Caco-2 (cell line): ENCODE data around the gene SLC24A4. TPM values are rescaled to one million over a fixed set of nuclear protein-coding genes. Genes with fewer than 3 reads are reported as not detected.
A peak's percentile ranks its signal among the peaks of the same experiment; 100 is the strongest.

Source experiments
- BruUV-seq: library from RNA; stranded (reverse); fragments of 400-500 nt; replicated peaks from 2 replicates; lab custom pipeline; 2021; lab: Mats Ljungman, UMichigan
- CTCF ChIA-PET: fragments of 300-600 bp; sonication (Branson Sonifier 250); formaldehyde crosslinking; loops from one replicate; lab custom pipeline; 2022; ENCODE audit warnings: antibody characterized with exemption; lab: Charles Lee
- POLR2A ChIA-PET: fragments of 300-600 bp; sonication (Branson Sonifier 250); formaldehyde crosslinking; loops from one replicate; lab custom pipeline; 2022; ENCODE audit warnings: antibody characterized with exemption; lab: Charles Lee
- DNase-seq, 2 experiments: peaks; one replicate each; pipeline versions ENCODE4 v3.0.0 to v3.0.0-alpha.2; 2020 to 2022
- H3K27me3 ChIP-seq: replicated peaks from 2 replicates; pipeline ENCODE4 v1.6.0; 2011; ENCODE audit warnings: low read length; ENCODE audit not compliant: control insufficient read depth, insufficient read depth
- H3K36me3 ChIP-seq: 2 replicates; pipeline ENCODE4 v1.5.1; 2011; ENCODE audit warnings: low read length; ENCODE audit not compliant: control insufficient read depth, insufficient read depth
- H3K4me1 ChIP-seq: fragments of 250-450 bp; sonication (Bioruptor Pico); 2 replicates; pipeline ENCODE4 v1.5.1; 2020; ENCODE audit warnings: mild to moderate bottlenecking
- H3K4me3 ChIP-seq: 2 replicates; pipeline ENCODE4 v1.5.1; 2011; ENCODE audit warnings: low read depth, mild to moderate bottlenecking, control low read depth, low read length
- H3K9me3 ChIP-seq: fragments of 250-450 bp; sonication (Bioruptor Pico); 2 replicates; pipeline ENCODE4 v1.5.1; 2020; ENCODE audit warnings: mild to moderate bottlenecking, moderate library complexity
- H3K27ac Mint-ChIP-seq: one replicate; pipeline ENCODE4 v1.8.0; 2022; ENCODE audit warnings: mixed read lengths; ENCODE audit not compliant: unreplicated experiment
- H3K27me3 Mint-ChIP-seq: one replicate; pipeline ENCODE4 v1.8.0; 2022; ENCODE audit warnings: mixed read lengths; ENCODE audit not compliant: insufficient read depth, unreplicated experiment
- H3K36me3 Mint-ChIP-seq: one replicate; pipeline ENCODE4 v1.8.0; 2022; ENCODE audit warnings: mild to moderate bottlenecking, mixed read lengths; ENCODE audit not compliant: insufficient read depth, unreplicated experiment
- H3K4me1 Mint-ChIP-seq: one replicate; pipeline ENCODE4 v1.8.0; 2022; ENCODE audit warnings: low read depth, mixed read lengths; ENCODE audit not compliant: unreplicated experiment
- H3K4me3 Mint-ChIP-seq: one replicate; pipeline ENCODE4 v1.8.0; 2022; ENCODE audit warnings: mild to moderate bottlenecking, moderate library complexity, mixed read lengths; ENCODE audit not compliant: unreplicated experiment
- H3K9me3 Mint-ChIP-seq: one replicate; pipeline ENCODE4 v1.8.0; 2022; ENCODE audit warnings: mixed read lengths; ENCODE audit not compliant: unreplicated experiment
- CTCF ChIP-seq, 2 experiments: fragments of 200-600 bp in 1 of 2; IDR thresholded peaks; 1 replicate in 1 of 2; 2 replicates in 1 of 2; pipeline versions ENCODE4 v1.5.1 to v1.8.0; 2011 to 2022; ENCODE audit warnings: antibody characterized with exemption in 1 of 2, control low read depth in 1 of 2, inconsistent platforms in 1 of 2, low read depth in 1 of 2, low read length in 1 of 2, mild to moderate bottlenecking in 1 of 2, moderate library complexity in 1 of 2; ENCODE audit not compliant: insufficient read depth in 1 of 2, severe bottlenecking in 1 of 2, unreplicated experiment in 1 of 2
- intact Hi-C: fragments of 100-400 bp; cut with micrococcal nuclease; formaldehyde crosslinking; loops from one replicate; pipeline ENCODE4 v1.10.0; 2022; ENCODE audit not compliant: unreplicated experiment
- total RNA-seq: library from RNA; stranded (reverse); gene quantifications from 2 replicates; pipeline ENCODE4 v1.2.3, GENCODE V29; 2022

SLC24A4 gene
- total RNA-seq, 1 experiment from 2014 or later, result not detected

GRCh38 chr14:92501891-92502351 lies 179.0 kb downstream of the SLC24A4 start:
- peaks cover 35% of the 10 kb centered on the region for H3K4me1 ChIP-seq
- no peak overlapping the region for H3K4me3 ChIP-seq
- no peak overlapping the region for H3K4me3 Mint-ChIP-seq
- no peaks in the 10 kb centered on the region for H3K27me3 ChIP-seq
- no peaks in the 10 kb centered on the region for H3K9me3 ChIP-seq
- ChIA-PET CTCF (no interaction called here), POLR2A (no interaction called here)
- peaks cover 19% of the 10 kb centered on the region for H3K36me3 Mint-ChIP-seq
- no peaks in the 10 kb centered on the region for H3K27me3 Mint-ChIP-seq
- no peak overlapping the region for H3K27ac Mint-ChIP-seq
- DNase-seq, result no peak
- TF ChIP-seq CTCF (IDR thresholded peaks at IDR 0.05; ENCODE audit: insufficient read depth in 1 of 2, low read depth in 1 of 2, low read length in 1 of 2, severe bottlenecking in 1 of 2, unreplicated experiment in 1 of 2), result no peak
- no peaks in the 10 kb centered on the region for H3K9me3 Mint-ChIP-seq
- H3K36me3 ChIP-seq, result no peaks in the 10 kb centered on the region
- intact Hi-C loops, result no loop called here
- no TSS peak for BruUV-seq
- H3K4me1 Mint-ChIP-seq, result peaks cover 26% of the 10 kb centered on the region

- no TSS peak for BruUV-seq
- Mint-ChIP-seq H3K27ac (peak overlapping the region; percentile 99), H3K36me3 (peaks cover 19% of the 10 kb centered on the region), H3K4me1 (peaks cover 26% of the 10 kb centered on the region), H3K4me3 (peak overlapping the region; percentile 69), H3K9me3 (no peaks in the 10 kb centered on the region), H3K27me3 (no peaks in the 10 kb centered on the region)
- no peaks in the 10 kb centered on the region for H3K27me3 ChIP-seq
- intact Hi-C loops, result no loop called here
- no peak overlapping the region for H3K4me3 ChIP-seq
- CTCF ChIA-PET, result no interaction called here
- DNase-seq, result no peak
- no peak for TF ChIP-seq CTCF (IDR thresholded peaks at IDR 0.05; ENCODE audit: insufficient read depth in 1 of 2, low read depth in 1 of 2, low read length in 1 of 2, severe bottlenecking in 1 of 2, unreplicated experiment in 1 of 2)
- POLR2A ChIA-PET, result no interaction called here
- H3K4me1 ChIP-seq, result peaks cover 35% of the 10 kb centered on the region
- no peaks in the 10 kb centered on the region for H3K36me3 ChIP-seq
- H3K9me3 ChIP-seq, result no peaks in the 10 kb centered on the region
Observed at GRCh38 chr14:92502541-92503286, 179.7 kb downstream of the SLC24A4 start.

- no peak for TF ChIP-seq CTCF (IDR thresholded peaks at IDR 0.05; ENCODE audit: insufficient read depth in 1 of 2, low read depth in 1 of 2, low read length in 1 of 2, severe bottlenecking in 1 of 2, unreplicated experiment in 1 of 2)
- H3K4me1 Mint-ChIP-seq, result peaks cover 26% of the 10 kb centered on the region
- intact Hi-C loops, result no loop called here
- H3K27ac Mint-ChIP-seq, result peak overlapping the region; percentile 99
- no peaks in the 10 kb centered on the region for H3K9me3 ChIP-seq
- H3K27me3 ChIP-seq, result no peaks in the 10 kb centered on the region
- peak overlapping the region; percentile 69 for H3K4me3 Mint-ChIP-seq
- no peaks in the 10 kb centered on the region for H3K9me3 Mint-ChIP-seq
- no peaks in the 10 kb centered on the region for H3K27me3 Mint-ChIP-seq
- POLR2A ChIA-PET, result no interaction called here
- peaks cover 35% of the 10 kb centered on the region for H3K4me1 ChIP-seq
- H3K36me3 Mint-ChIP-seq, result peaks cover 19% of the 10 kb centered on the region
- DNase-seq, result peak; percentile 76 to 83
- no peak overlapping the region for H3K4me3 ChIP-seq
- TSS peak; percentile 44 for BruUV-seq
- no peaks in the 10 kb centered on the region for H3K36me3 ChIP-seq
- CTCF ChIA-PET, result interaction anchor here (0.7 kb wide), 1 partner anchor 22 kb away, joined by 6 read pairs; no protein-coding TSS in a partner anchor
Observed at GRCh38 chr14:92503756-92504491, 181.0 kb downstream of the SLC24A4 start.
